NCI-H774 (cell line): ENCODE results near the gene TTC33.
"Not testable (repeated sequence)": the region's sequence is repeated elsewhere in the genome, so short reads cannot be mapped to it uniquely, and the experiment has no call there.

Experiments used
- DNase-seq: peaks from one replicate; lab custom pipeline; 2025; lab: John Stamatoyannopoulos, UW

Gene TTC33

GRCh38 chr5:40570408-40571129, 185.2 kb downstream of the TTC33 start:
- no peak for DNase-seq

- no peak for DNase-seq
These were observed 186.1 kb downstream of the TTC33 start for GRCh38 chr5:40569546-40570270.

GRCh38 chr5:40568548-40568947, 187.2 kb downstream of the TTC33 start:
- no peak for DNase-seq

- not testable (repeated sequence) for DNase-seq
These were observed 192.6 kb downstream of the TTC33 start for GRCh38 chr5:40563173-40563572.

GRCh38 chr5:40560474-40561110, 195.2 kb downstream of the TTC33 start:
- DNase-seq, result no peak

GRCh38 chr5:40559306-40559705, 196.5 kb downstream of the TTC33 start:
- no peak for DNase-seq

GRCh38 chr5:40557501-40557900, 198.3 kb downstream of the TTC33 start:
- DNase-seq, result no peak

GRCh38 chr5:40556811-40557210, 198.9 kb downstream of the TTC33 start:
- DNase-seq, result no peak

- DNase-seq, result no peak
These were observed 199.9 kb downstream of the TTC33 start for GRCh38 chr5:40555886-40556285.

- no peak for DNase-seq
These were observed 200.9 kb downstream of the TTC33 start for GRCh38 chr5:40554813-40555212.

GRCh38 chr5:40554054-40554453, 201.7 kb downstream of the TTC33 start:
- DNase-seq, result no peak

GRCh38 chr5:40552981-40553380, 202.8 kb downstream of the TTC33 start:
- no peak for DNase-seq

GRCh38 chr5:40551496-40552491, 204.0 kb downstream of the TTC33 start:
- DNase-seq, result no peak

GRCh38 chr5:40550481-40550880, 205.3 kb downstream of the TTC33 start:
- no peak for DNase-seq

GRCh38 chr5:40549616-40550015, 206.1 kb downstream of the TTC33 start:
- DNase-seq, result no peak

GRCh38 chr5:40547994-40548575, 207.7 kb downstream of the TTC33 start:
- no peak for DNase-seq

- no peak for DNase-seq
These were observed 208.2 kb downstream of the TTC33 start for GRCh38 chr5:40547557-40547956.

- no peak for DNase-seq
These were observed 215.5 kb downstream of the TTC33 start for GRCh38 chr5:40540301-40540700.

GRCh38 chr5:40524677-40525076, 231.1 kb downstream of the TTC33 start:
- no peak for DNase-seq

- no peak for DNase-seq
These were observed 233.8 kb downstream of the TTC33 start for GRCh38 chr5:40521925-40522324.

- DNase-seq, result peak; percentile 60
These were observed 234.5 kb downstream of the TTC33 start for GRCh38 chr5:40521108-40521785.
